Measurements from ENCODE around the gene VAV3. TPM values are rescaled to one million over a fixed set of nuclear protein-coding genes. Genes with fewer than 3 reads are reported as not detected.

Gene VAV3
- polyA plus RNA-seq, 1 of the 3 experiments (the other 2 are of a cell fraction) = not detected

DNA sequence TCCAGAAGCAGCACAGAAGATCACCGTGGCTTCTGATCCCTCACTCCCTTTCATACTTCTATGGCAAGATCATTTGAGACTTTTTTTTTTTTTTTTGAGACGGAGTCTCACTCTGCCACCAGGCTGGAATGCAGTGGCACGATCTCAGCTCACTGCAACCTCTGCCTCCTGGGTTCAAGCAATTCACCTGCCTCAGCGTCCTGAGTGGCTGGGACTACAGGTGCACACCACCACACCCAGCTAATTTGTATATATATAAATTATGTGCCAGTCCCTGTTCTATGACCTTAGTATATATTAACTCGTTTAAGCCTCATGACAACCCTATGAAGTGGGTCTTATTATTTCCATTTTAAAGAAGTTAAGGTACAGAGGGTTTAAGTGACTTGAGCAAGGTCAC is 298.5 kb downstream of the VAV3 start:
- Histone ChIP-seq H3K27ac (ENCODE audit: low read depth in 2 of 2, low read length in 1 of 2) (no peak overlapping the region), H4K20me1 (ENCODE audit: insufficient read depth) (no peaks in the 10 kb centered on the region), H3F3A (replicated peaks; ENCODE audit: insufficient read depth) (no peaks in the 10 kb centered on the region), H3K4me3 (ENCODE audit: low read depth in 2 of 2, low read length in 1 of 2) (no peak overlapping the region), H3K9me2 (no peaks in the 10 kb centered on the region), H3K9ac (no peak overlapping the region), H3K36me3 (replicated peaks in 1 of 2; ENCODE audit: control insufficient read depth in 1 of 2, insufficient read depth in 2 of 2, low read length in 1 of 2) (no peaks in the 10 kb centered on the region), H3K4me1 (ENCODE audit: control insufficient read depth in 1 of 2, insufficient read depth in 2 of 2, low read depth in 1 of 2, low read length in 1 of 2) (peaks cover 0 to 3% of the 10 kb centered on the region in 2 experiments; a peak in 2 of 4 replicates), H3K4me2 (no peak overlapping the region), H3K79me2 (ENCODE audit: insufficient read depth) (no peaks in the 10 kb centered on the region), H3K27me3 (ENCODE audit: insufficient read depth) (no peaks in the 10 kb centered on the region), H2AFZ (ENCODE audit: low read depth) (no peak overlapping the region), H3K9me3 (no peaks in the 10 kb centered on the region)
- 48% methylated on average over 5 of the region's 5 CpGs for WGBS (ENCODE audit: low lambda C conversion rate)
- CTCF ChIA-PET = interaction anchor here (1.3 kb wide), 1 partner anchor 24 kb away, joined by 3 read pairs; no protein-coding TSS in a partner anchor
- POLR2A ChIA-PET = no interaction called here
- no peak for DNase-seq
- TF ChIP-seq, protein P1, sequence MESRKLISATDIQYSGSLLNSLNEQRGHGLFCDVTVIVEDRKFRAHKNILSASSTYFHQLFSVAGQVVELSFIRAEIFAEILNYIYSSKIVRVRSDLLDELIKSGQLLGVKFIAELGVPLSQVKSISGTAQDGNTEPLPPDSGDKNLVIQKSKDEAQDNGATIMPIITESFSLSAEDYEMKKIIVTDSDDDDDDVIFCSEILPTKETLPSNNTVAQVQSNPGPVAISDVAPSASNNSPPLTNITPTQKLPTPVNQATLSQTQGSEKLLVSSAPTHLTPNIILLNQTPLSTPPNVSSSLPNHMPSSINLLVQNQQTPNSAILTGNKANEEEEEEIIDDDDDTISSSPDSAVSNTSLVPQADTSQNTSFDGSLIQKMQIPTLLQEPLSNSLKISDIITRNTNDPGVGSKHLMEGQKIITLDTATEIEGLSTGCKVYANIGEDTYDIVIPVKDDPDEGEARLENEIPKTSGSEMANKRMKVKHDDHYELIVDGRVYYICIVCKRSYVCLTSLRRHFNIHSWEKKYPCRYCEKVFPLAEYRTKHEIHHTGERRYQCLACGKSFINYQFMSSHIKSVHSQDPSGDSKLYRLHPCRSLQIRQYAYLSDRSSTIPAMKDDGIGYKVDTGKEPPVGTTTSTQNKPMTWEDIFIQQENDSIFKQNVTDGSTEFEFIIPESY (IDR thresholded peaks at IDR 0.05; ENCODE audit: borderline replicate concordance, low read depth) = no peak
- no peak for TF ChIP-seq RXRA (IDR thresholded peaks at IDR 0.05; ENCODE audit: borderline replicate concordance, low read depth)
- TF ChIP-seq TEAD4 (IDR thresholded peaks at IDR 0.05; ENCODE audit: borderline replicate concordance, insufficient read depth) = no peak
- no peak for TF ChIP-seq EP300 (IDR thresholded peaks at IDR 0.05; ENCODE audit: borderline replicate concordance in 1 of 2, low read depth in 1 of 2, low read length in 1 of 2)
- TF ChIP-seq TAF1 (IDR thresholded peaks at IDR 0.05; ENCODE audit: borderline replicate concordance, low read depth, low read length) = no peak
- TF ChIP-seq, protein P2, sequence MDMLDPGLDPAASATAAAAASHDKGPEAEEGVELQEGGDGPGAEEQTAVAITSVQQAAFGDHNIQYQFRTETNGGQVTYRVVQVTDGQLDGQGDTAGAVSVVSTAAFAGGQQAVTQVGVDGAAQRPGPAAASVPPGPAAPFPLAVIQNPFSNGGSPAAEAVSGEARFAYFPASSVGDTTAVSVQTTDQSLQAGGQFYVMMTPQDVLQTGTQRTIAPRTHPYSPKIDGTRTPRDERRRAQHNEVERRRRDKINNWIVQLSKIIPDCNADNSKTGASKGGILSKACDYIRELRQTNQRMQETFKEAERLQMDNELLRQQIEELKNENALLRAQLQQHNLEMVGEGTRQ (IDR thresholded peaks at IDR 0.05; ENCODE audit: borderline replicate concordance, low read depth, low read length) = no peak
- TF ChIP-seq REST (IDR thresholded peaks at IDR 0.05; ENCODE audit: low read depth, low read length) = no peak
- TF ChIP-seq FOXJ3 (CRISPR knock-in tag; IDR thresholded peaks at IDR 0.05) = no peak
- TF ChIP-seq SMC3 (IDR thresholded peaks at IDR 0.05; ENCODE audit: low read depth, low read length) = no peak
- TF ChIP-seq, protein P3, sequence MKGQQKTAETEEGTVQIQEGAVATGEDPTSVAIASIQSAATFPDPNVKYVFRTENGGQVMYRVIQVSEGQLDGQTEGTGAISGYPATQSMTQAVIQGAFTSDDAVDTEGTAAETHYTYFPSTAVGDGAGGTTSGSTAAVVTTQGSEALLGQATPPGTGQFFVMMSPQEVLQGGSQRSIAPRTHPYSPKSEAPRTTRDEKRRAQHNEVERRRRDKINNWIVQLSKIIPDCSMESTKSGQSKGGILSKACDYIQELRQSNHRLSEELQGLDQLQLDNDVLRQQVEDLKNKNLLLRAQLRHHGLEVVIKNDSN (IDR thresholded peaks at IDR 0.05; ENCODE audit: borderline replicate concordance, low read depth) = no peak
- no peak for TF ChIP-seq PBX3 (IDR thresholded peaks at IDR 0.05)
- no peak for TF ChIP-seq TCF12 (IDR thresholded peaks at IDR 0.05)
- TF ChIP-seq RAD21 (IDR thresholded peaks at IDR 0.05; ENCODE audit: low read length) = no peak
